Effector memory CD8-positive, alpha-beta T cell (primary cell): ENCODE data around the gene PDHX.

ENCODE experiments used
- ATAC-seq: fragments of 150-1000 bp; cut with Tn5 transposase; replicated peaks from 2 replicates; pipeline ENCODE4 v1.10.0; 2021; ENCODE audit warnings: mild to moderate bottlenecking, moderate library complexity
- DNase-seq, 3 experiments: peaks; one replicate each; pipeline ENCODE4 v3.0.0; 2021
- H3K27ac Mint-ChIP-seq, 2 donors: one replicate each; pipeline ENCODE4 v1.8.0; 2022; ENCODE audit warnings: mild to moderate bottlenecking in 2 of 2, mixed read lengths in 2 of 2, moderate library complexity in 2 of 2
- H3K27me3 Mint-ChIP-seq, 2 donors: one replicate each; pipeline ENCODE4 v1.8.0; 2022; ENCODE audit warnings: mixed read lengths in 2 of 2
- H3K36me3 Mint-ChIP-seq: one replicate; pipeline ENCODE4 v1.8.0; 2022; ENCODE audit warnings: mild to moderate bottlenecking, moderate library complexity, mixed read lengths; ENCODE audit not compliant: insufficient read depth
- H3K4me1 Mint-ChIP-seq, 2 donors: one replicate each; pipeline ENCODE4 v1.8.0; 2022; ENCODE audit warnings: low read depth in 2 of 2, mixed read lengths in 2 of 2
- H3K4me3 Mint-ChIP-seq, 2 donors: one replicate each; pipeline ENCODE4 v1.8.0; 2022; ENCODE audit warnings: mild to moderate bottlenecking in 2 of 2, mixed read lengths in 2 of 2, moderate library complexity in 2 of 2
- H3K9me3 Mint-ChIP-seq, 2 donors: one replicate each; pipeline ENCODE4 v1.8.0; 2022; ENCODE audit warnings: mixed read lengths in 2 of 2

Gene PDHX

DNA sequence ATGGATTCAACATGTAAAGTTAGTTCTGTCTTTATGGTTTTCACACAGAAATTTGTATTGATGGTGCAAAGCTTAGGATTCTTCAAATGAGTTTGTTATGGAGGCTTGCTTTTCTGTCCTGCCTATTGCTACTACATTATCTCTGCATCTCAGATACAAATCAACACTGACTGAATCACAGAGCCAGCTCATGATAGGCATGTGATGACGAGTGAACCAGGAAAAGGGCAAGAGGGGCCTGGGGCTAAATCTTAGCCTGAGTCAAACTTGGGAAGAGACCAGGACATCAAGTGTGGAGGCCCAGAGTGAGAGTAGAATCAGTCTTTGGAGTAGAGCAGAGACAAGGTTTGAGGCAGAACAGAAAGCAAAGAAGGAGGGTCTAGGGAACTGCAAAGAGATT is 115.4 kb downstream of the PDHX start:
- H3K4me1 Mint-ChIP-seq, result peaks cover 19 to 32% of the 10 kb centered on the region in 2 donors
- ATAC-seq (no peak), DNase-seq (no peak)
- no peaks in the 10 kb centered on the region for H3K27me3 Mint-ChIP-seq
- H3K9me3 Mint-ChIP-seq, result peaks cover 0 to 2% of the 10 kb centered on the region in 2 donors
- no peaks in the 10 kb centered on the region for H3K36me3 Mint-ChIP-seq
- no peak overlapping the region for H3K4me3 Mint-ChIP-seq
- H3K27ac Mint-ChIP-seq, result peak overlapping the region in 1 of 2 donors; percentile 61

DNA sequence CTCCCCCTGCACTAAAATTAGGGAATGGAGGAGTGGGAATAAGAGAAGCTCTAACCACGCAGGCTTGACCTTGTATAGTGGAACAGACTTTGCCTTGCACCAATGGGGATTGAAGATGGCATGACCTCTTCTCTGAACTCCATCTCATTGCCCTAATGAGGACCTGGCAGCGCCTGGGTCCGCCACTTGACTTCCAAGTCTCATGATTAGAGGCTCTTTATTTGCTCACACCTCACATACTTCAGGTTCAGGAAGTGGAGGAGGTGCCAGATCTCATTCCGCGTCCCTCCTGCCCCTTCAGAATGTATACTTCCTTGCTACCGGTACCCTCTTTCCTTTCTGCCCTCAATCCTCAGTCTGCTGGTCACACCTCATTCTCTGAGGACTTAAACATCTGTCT is 116.6 kb downstream of the PDHX start:
- H3K27ac Mint-ChIP-seq, result peak overlapping the region in 1 of 2 donors; percentile 16
- H3K36me3 Mint-ChIP-seq, result no peaks in the 10 kb centered on the region
- peaks cover 19 to 32% of the 10 kb centered on the region in 2 donors for H3K4me1 Mint-ChIP-seq
- H3K9me3 Mint-ChIP-seq, result peaks cover 0 to 1% of the 10 kb centered on the region in 2 donors
- H3K27me3 Mint-ChIP-seq, result no peaks in the 10 kb centered on the region
- no peak for ATAC-seq
- DNase-seq, result no peak
- H3K4me3 Mint-ChIP-seq, result no peak overlapping the region

DNA sequence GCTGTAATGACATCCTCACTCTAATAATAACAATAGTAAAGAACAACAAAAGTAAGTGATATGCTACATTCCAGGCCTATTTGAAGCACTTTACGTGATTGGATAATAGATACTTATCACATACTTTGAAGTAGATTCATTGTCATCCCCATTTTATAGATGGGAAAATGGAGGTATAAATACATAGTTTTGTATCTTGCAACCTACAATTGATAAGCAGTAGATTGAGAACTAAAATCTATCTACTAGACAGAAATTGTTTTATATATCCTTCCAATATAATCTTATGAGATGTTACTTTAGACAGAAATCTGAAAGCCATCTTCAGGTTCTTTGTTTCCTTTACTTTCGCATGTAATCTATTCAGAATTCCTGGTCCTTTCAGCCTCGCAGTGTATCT is 118.0 kb downstream of the PDHX start:
- no peak for ATAC-seq
- no peak for DNase-seq
- Mint-ChIP-seq H3K27me3 (no peaks in the 10 kb centered on the region), H3K4me3 (no peak overlapping the region), H3K36me3 (no peaks in the 10 kb centered on the region), H3K4me1 (peaks cover 19 to 37% of the 10 kb centered on the region in 2 donors), H3K9me3 (no peaks in the 10 kb centered on the region), H3K27ac (peak overlapping the region in 1 of 2 donors; percentile 9)

DNA sequence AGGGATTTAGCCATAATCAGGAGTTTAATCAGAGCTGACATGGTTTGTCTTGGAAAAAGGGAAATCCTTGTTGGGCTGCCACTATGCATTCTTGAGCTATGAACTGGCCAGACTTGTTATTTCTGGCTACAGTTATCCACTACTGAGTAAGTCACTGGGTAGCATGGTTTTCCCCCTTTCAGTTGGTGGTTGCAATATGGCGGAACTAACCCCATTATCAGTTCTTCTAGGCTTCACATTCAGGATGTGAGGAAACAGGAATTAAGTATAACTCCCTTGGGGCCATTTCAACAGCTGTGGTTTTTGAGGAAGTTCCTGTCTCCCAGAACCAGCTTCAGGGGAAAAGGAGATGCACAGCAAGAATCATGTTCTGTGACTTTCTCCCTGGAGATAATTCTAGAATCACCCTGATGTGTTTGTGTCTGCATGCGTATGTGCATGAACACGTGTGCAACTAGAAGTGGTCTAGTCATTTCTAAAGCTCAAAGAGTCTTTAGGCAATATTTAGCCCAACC is 119.5 kb downstream of the PDHX start:
- ATAC-seq, result no peak
- Mint-ChIP-seq H3K4me3 (no peak overlapping the region), H3K4me1 (peaks cover 12 to 34% of the 10 kb centered on the region in 2 donors), H3K27me3 (no peaks in the 10 kb centered on the region), H3K9me3 (no peaks in the 10 kb centered on the region), H3K36me3 (peaks cover 4% of the 10 kb centered on the region), H3K27ac (no peak overlapping the region)
- no peak for DNase-seq

DNA sequence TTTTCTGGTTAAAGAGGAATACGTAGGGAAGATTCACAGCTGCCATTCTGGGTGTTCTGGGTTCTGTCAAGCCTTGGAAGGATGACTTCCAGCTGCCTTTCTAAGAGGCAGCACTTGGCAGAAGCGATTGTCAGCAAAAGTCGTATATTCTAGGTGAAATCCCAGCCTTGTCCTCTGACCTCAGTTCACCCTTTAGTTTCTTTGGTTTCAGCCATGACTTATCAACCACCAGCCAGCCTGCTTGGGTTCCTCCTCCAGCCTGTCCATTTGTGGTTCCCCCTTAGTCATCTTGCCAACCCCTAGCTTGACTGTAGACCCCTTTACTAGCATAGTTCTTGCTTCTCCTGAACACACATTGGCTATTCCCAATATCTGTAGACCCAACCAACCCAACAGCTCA is 120.2 kb downstream of the PDHX start:
- Mint-ChIP-seq H3K27me3 (no peaks in the 10 kb centered on the region), H3K27ac (peak overlapping the region in 1 of 2 donors; percentile 11), H3K4me1 (peaks cover 12 to 38% of the 10 kb centered on the region in 2 donors), H3K36me3 (peaks cover 5% of the 10 kb centered on the region), H3K9me3 (no peaks in the 10 kb centered on the region), H3K4me3 (no peak overlapping the region)
- ATAC-seq, result no peak
- DNase-seq, result no peak

DNA sequence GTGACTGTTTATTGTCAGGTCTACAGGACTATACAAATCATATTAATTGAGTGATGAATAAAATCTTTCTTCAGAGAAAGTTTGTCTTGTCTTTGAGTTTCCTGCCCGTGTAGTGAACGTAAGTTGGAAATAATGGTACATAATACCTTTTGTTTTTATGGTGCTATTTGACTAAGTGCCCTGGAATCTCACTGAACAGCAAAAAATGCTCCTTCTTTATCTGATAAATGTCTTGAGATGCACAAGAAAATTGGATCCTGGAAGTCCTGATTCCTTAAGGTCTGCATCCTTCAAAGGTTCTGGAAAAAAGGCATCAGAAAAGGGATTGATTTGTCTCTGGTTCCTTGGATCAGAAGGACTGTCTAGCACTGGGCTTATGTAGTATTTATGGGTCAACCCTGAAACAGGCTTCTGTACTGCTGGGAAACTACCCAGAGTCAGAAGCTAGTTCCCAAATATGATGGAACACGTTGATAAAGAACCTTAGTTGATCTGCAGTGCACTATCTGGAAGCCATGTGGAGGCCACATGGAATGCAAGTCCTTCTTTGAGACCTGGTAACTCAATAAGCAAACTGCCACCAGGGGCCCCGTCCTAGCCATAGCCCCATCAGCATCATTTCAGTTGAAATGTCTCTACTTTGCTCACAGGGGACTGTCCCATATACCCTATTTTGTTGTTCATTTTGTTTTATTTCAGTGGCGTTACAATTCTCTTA is 122.0 kb downstream of the PDHX start:
- H3K27ac Mint-ChIP-seq, result no peak overlapping the region
- no peaks in the 10 kb centered on the region for H3K27me3 Mint-ChIP-seq
- ATAC-seq (no peak), DNase-seq (no peak)
- peaks cover 10 to 32% of the 10 kb centered on the region in 2 donors for H3K4me1 Mint-ChIP-seq
- no peaks in the 10 kb centered on the region for H3K9me3 Mint-ChIP-seq
- H3K4me3 Mint-ChIP-seq, result no peak overlapping the region
- peaks cover 8% of the 10 kb centered on the region for H3K36me3 Mint-ChIP-seq

DNA sequence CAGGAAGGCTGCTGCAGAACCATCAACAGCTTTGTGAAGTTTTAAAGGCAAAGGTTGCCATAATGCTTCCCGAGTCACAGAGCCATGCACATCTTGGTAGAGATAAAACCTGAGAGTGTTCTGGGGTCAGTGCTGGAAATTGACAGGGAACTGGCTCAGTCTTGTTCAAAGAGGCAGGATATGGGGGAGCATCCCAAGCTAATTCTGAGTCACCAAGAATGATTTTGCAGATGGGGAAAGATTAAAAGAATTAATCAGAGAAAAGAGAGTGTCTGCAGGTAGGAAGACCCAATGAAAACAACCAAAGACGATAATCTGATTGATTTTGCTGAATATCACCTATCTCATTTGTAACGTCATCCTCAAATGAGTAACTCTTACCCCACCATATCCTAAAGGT is 122.7 kb downstream of the PDHX start:
- H3K27me3 Mint-ChIP-seq, result no peaks in the 10 kb centered on the region
- peak overlapping the region in 1 of 2 donors; percentile 98 for H3K27ac Mint-ChIP-seq
- H3K36me3 Mint-ChIP-seq, result peaks cover 8% of the 10 kb centered on the region
- no peaks in the 10 kb centered on the region for H3K9me3 Mint-ChIP-seq
- ATAC-seq, result no peak
- H3K4me1 Mint-ChIP-seq, result peaks cover 10 to 25% of the 10 kb centered on the region in 2 donors
- no peak for DNase-seq
- H3K4me3 Mint-ChIP-seq, result no peak overlapping the region

DNA sequence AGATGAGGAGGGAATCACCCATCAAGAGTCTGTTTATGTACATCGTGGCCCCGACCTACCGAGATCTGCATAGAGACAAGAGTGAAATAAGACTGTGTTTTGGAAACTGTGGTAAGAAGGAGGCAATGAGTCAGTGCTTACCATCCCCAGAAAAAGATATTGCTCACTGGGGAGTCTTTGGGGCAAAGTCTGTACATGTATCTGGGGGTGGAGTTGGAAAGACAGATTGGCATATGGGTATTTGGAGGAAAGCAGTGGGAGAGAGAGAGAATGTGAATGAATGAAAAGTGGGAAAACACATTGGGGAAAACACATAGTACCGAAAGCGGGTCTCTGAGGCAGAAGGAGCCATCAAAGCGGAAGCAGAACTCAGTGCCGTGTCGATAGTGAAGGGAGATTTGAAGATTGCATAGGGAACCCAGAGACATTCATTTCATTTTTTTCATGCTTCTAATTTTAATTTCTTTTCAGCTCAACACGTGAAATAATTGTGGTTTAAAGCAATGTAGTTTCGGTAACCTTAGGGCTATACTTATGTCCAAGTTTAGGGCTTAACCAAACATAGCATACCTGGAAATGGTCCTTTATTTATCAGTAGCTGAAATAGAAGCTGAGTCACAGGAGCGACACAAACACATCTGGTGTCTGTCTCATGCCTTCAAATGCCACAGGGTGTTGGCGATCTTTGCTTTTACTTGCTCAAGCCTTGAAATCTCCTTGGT is 124.0 kb downstream of the PDHX start:
- Mint-ChIP-seq H3K9me3 (no peaks in the 10 kb centered on the region), H3K27me3 (no peaks in the 10 kb centered on the region), H3K36me3 (peaks cover 18% of the 10 kb centered on the region), H3K27ac (peak overlapping the region; percentile 91 to 98), H3K4me3 (peak overlapping the region; percentile 62 to 78), H3K4me1 (peaks cover 20 to 33% of the 10 kb centered on the region in 2 donors)
- peak; percentile 86 for ATAC-seq
- DNase-seq, result peak; percentile 58 to 70 (median 59)

DNA sequence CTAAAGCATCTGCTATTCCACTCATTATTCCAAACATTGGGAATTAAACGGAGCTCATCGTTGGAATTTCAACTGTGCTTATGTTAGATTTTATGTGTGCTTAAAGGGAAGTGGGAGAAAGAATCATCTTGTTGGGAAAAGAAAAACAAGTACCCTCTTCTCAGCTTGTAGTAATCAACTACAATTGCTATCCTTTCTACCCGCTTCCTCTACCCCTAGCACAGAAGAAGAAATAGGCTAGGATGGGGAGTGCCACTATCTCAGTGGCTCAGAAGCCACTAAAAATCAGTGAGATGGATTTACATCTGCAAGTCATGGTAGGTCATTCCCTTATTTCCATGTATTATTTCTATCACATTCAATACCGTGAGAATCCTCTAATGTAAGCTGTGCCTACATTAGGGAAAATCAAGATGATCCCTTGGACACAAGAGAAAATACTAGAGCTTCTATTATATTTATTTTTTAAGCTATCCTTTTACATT is 124.7 kb downstream of the PDHX start:
- peaks cover 27 to 40% of the 10 kb centered on the region in 2 donors for H3K4me1 Mint-ChIP-seq
- no peak for DNase-seq
- no peaks in the 10 kb centered on the region for H3K9me3 Mint-ChIP-seq
- H3K4me3 Mint-ChIP-seq, result peak overlapping the region; percentile 62 to 78
- no peak for ATAC-seq
- H3K27me3 Mint-ChIP-seq, result no peaks in the 10 kb centered on the region
- H3K27ac Mint-ChIP-seq, result peak overlapping the region; percentile 91 to 98
- H3K36me3 Mint-ChIP-seq, result peaks cover 23% of the 10 kb centered on the region

DNA sequence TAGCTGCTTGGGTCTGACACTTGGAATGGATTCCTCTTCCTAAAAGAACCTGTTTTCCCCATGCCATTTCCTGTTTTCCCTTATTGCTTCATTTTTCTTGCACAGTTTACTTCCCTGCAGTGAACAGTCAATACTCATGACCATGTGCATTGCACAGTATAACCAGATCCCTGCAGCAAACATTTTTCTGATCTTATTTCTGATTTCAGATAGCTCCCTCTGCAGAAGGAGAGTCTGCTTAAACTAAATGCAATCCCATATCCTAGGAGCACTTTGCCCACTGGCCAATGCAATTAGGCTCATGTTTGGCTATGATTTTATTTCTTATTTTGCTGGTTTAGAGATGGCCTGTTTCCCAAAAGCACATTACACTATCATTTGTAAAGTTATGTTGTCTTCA is 125.8 kb downstream of the PDHX start:
- DNase-seq, result no peak
- Mint-ChIP-seq H3K9me3 (no peaks in the 10 kb centered on the region), H3K27me3 (no peaks in the 10 kb centered on the region), H3K36me3 (peaks cover 29% of the 10 kb centered on the region), H3K4me3 (no peak overlapping the region), H3K27ac (peak overlapping the region in 1 of 2 donors; percentile 98), H3K4me1 (peaks cover 33 to 51% of the 10 kb centered on the region in 2 donors)
- ATAC-seq, result no peak

DNA sequence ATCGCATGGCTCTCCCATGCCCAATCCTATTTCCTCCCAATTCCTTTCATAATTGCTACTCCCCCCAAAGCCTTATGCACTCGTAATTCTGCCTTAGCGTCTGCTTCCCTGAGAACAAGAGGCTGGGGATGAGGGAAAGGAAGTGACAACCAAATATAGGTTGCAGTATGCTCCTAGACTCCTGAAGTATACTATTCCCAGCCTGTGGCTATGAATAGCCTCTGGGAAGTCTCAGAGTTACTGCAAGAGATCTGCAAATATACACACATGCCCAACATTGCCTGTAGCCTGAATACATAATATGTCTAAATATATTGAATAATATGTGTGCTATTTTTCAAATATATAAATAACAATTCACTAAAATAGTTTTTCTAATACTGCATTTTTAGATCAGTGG is 126.5 kb downstream of the PDHX start:
- Mint-ChIP-seq H3K27me3 (no peaks in the 10 kb centered on the region), H3K4me1 (peaks cover 40 to 58% of the 10 kb centered on the region in 2 donors), H3K4me3 (no peak overlapping the region), H3K36me3 (peaks cover 31% of the 10 kb centered on the region), H3K27ac (peak overlapping the region; percentile 34 to 98), H3K9me3 (no peaks in the 10 kb centered on the region)
- no peak for DNase-seq
- ATAC-seq, result no peak

DNA sequence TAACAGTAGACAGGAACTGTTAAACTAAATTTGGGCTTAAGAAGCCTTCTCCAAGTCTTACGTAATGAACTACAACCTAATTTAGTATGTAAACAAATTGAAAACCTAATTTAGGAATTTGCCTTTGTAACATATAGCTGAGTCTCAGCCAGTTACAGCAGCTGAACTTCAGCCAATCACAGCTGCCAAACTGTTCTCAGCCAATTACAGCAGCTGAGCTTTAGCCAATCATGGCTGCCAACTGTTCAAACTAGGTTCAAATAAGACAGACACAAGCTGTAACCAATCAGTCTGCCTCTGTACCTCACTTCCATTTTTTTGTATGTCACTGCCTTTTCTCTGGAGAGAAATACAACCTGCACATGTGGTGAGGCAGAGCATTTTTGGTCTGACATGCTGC is 127.5 kb downstream of the PDHX start:
- Mint-ChIP-seq H3K36me3 (peaks cover 33% of the 10 kb centered on the region), H3K4me1 (peaks cover 49 to 68% of the 10 kb centered on the region in 2 donors), H3K27ac (peak overlapping the region in 1 of 2 donors; percentile 100), H3K4me3 (no peak overlapping the region), H3K9me3 (no peaks in the 10 kb centered on the region), H3K27me3 (no peaks in the 10 kb centered on the region)
- DNase-seq (no peak), ATAC-seq (no peak)

DNA sequence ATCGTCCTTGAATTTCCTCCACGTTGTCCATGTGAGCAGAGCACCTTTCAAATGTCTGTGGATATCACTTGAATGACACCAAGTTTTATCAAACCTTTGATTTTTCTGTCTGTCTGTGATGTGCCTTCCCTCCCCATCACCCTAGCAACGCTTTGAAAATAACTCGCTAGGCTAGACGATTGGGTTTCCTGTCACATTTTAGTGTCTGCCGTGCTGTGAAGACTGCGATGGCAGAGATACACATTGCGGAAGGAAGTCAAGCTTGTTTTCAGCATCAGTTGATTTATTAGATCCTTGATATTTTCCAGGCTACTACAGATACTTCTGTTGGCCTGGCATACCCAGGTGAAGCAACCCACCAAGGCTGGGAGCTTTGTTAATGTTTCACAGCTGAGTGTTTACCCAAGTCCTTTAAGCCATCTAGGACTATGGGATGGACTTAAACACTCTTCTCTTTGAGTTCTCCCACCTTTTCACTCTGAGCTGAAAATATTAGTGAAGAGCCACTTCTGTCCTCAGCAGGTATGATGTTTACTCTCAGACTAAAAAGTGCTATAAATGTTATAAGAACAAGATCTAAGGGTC is 128.9 kb downstream of the PDHX start:
- peaks cover 53 to 70% of the 10 kb centered on the region in 2 donors for H3K4me1 Mint-ChIP-seq
- no peaks in the 10 kb centered on the region for H3K27me3 Mint-ChIP-seq
- ATAC-seq (peak; percentile 79), DNase-seq (peak; percentile 77 to 79 (median 79))
- peak overlapping the region; percentile 98 to 100 for H3K27ac Mint-ChIP-seq
- peak overlapping the region; percentile 58 to 82 for H3K4me3 Mint-ChIP-seq
- peaks cover 30% of the 10 kb centered on the region for H3K36me3 Mint-ChIP-seq
- H3K9me3 Mint-ChIP-seq, result no peaks in the 10 kb centered on the region
